Liver (tissue), 9 donors: ENCODE results near the gene LAMC3. TPM values are rescaled to one million over a fixed set of nuclear protein-coding genes. Genes with fewer than 3 reads are reported as not detected.

ENCODE experiments used
- DNase-seq: peaks from one replicate; pipeline ENCODE4 v3.0.0-alpha.2; 2017; ENCODE audit warnings: low spot score
- H3K27ac ChIP-seq, 2 donors: one replicate each; pipeline ENCODE4 v1.7.0; 2013; ENCODE audit warnings: inconsistent platforms in 2 of 2, low read length in 2 of 2, control low read depth in 1 of 2, low read depth in 1 of 2, mild to moderate bottlenecking in 1 of 2
- H3K27me3 ChIP-seq, 4 donors: one replicate each; pipeline versions ENCODE4 v1.6.1 to v1.7.0; 2013; ENCODE audit warnings: low read length in 3 of 4, inconsistent platforms in 1 of 4, mild to moderate bottlenecking in 1 of 4, moderate library complexity in 1 of 4; ENCODE audit not compliant: control insufficient read depth in 4 of 4, insufficient read depth in 4 of 4
- H3K36me3 ChIP-seq, 4 donors: one replicate each; pipeline versions ENCODE4 v1.6.1 to v1.7.0; 2013; ENCODE audit warnings: low read length in 3 of 4, mild to moderate bottlenecking in 3 of 4, low read depth in 1 of 4, moderate library complexity in 1 of 4; ENCODE audit not compliant: control insufficient read depth in 4 of 4, insufficient read depth in 3 of 4
- H3K4me1 ChIP-seq, 4 donors: one replicate each; pipeline versions ENCODE4 v1.6.1 to v1.7.0; 2013; ENCODE audit warnings: low read length in 3 of 4, mild to moderate bottlenecking in 3 of 4, moderate library complexity in 1 of 4; ENCODE audit not compliant: control insufficient read depth in 4 of 4, insufficient read depth in 4 of 4
- H3K4me3 ChIP-seq, 3 donors: one replicate each; pipeline versions ENCODE4 v1.6.1 to v1.7.0; 2013; ENCODE audit warnings: low read length in 3 of 3, control low read depth in 1 of 3, low read depth in 1 of 3, mild to moderate bottlenecking in 1 of 3
- H3K9ac ChIP-seq, 2 donors: one replicate each; pipeline ENCODE4 v1.7.0; 2013; ENCODE audit warnings: low read length in 2 of 2, mild to moderate bottlenecking in 2 of 2, moderate library complexity in 2 of 2, control low read depth in 1 of 2, low read depth in 1 of 2
- H3K9me3 ChIP-seq, 4 donors: one replicate each; pipeline versions ENCODE4 v1.6.1 to v1.7.0; 2013; ENCODE audit warnings: low read length in 3 of 4; ENCODE audit not compliant: control insufficient read depth in 4 of 4
- ATF3 ChIP-seq: IDR thresholded peaks from 2 replicates; pipeline ENCODE4 v1.6.1; 2016; ENCODE audit warnings: antibody characterized with exemption
- CTCF ChIP-seq: fragments of 150-350 bp; IDR thresholded peaks from 2 replicates; pipeline ENCODE4 v1.5.1; 2017; ENCODE audit warnings: improper control_type of control experiment, low read depth, low read length; ENCODE audit not compliant: missing input control
- EGR1 ChIP-seq, 2 donors: IDR thresholded peaks; 2 replicates each; pipeline ENCODE4 v1.6.1; 2016 to 2018; ENCODE audit warnings: antibody characterized with exemption in 2 of 2, low read depth in 2 of 2
- FOXA1 ChIP-seq: IDR thresholded peaks from 2 replicates; pipeline ENCODE4 v1.6.1; 2016; ENCODE audit warnings: antibody characterized with exemption
- FOXA2 ChIP-seq: IDR thresholded peaks from 2 replicates; pipeline ENCODE4 v1.6.1; 2016; ENCODE audit warnings: antibody characterized with exemption
- GABPA ChIP-seq, 2 donors: IDR thresholded peaks in 1 of 2; conservative IDR thresholded peaks in 1 of 2; 2 replicates each; pipeline ENCODE4 v1.6.1; 2016; ENCODE audit warnings: antibody characterized with exemption in 2 of 2, mild to moderate bottlenecking in 1 of 2, moderate library complexity in 1 of 2
- HNF4A ChIP-seq, 2 donors: conservative IDR thresholded peaks; 2 replicates each; pipeline ENCODE4 v1.6.1; 2016; ENCODE audit warnings: antibody characterized with exemption in 2 of 2, mild to moderate bottlenecking in 2 of 2
- HNF4G ChIP-seq: IDR thresholded peaks from 2 replicates; pipeline ENCODE4 v1.6.1; 2016; ENCODE audit warnings: antibody characterized with exemption
- JUND ChIP-seq, 2 donors: IDR thresholded peaks; 2 replicates each; pipeline ENCODE4 v1.6.1; 2016; ENCODE audit warnings: antibody characterized with exemption in 2 of 2
- MAX ChIP-seq: IDR thresholded peaks from 2 replicates; pipeline ENCODE4 v1.6.1; 2016; ENCODE audit warnings: antibody characterized with exemption
- NR2F2 ChIP-seq: IDR thresholded peaks from 2 replicates; pipeline ENCODE4 v1.6.1; 2016; ENCODE audit warnings: antibody characterized with exemption
- RXRA ChIP-seq, 2 donors: IDR thresholded peaks; 2 replicates each; pipeline ENCODE4 v1.6.1; 2017 to 2018; ENCODE audit warnings: antibody characterized with exemption in 2 of 2, mild to moderate bottlenecking in 1 of 2
- SP1 ChIP-seq: IDR thresholded peaks from 2 replicates; pipeline ENCODE4 v1.6.1; 2018; ENCODE audit warnings: antibody characterized with exemption, mild to moderate bottlenecking
- TAF1 ChIP-seq: conservative IDR thresholded peaks from 2 replicates; pipeline ENCODE4 v1.6.1; 2016; ENCODE audit warnings: antibody characterized with exemption, mild to moderate bottlenecking
- YY1 ChIP-seq: IDR thresholded peaks from 2 replicates; pipeline ENCODE4 v1.6.1; 2016; ENCODE audit warnings: antibody characterized with exemption, mild to moderate bottlenecking
- ZBTB33 ChIP-seq: IDR thresholded peaks from 2 replicates; pipeline ENCODE4 v1.6.1; 2016; ENCODE audit warnings: antibody characterized with exemption
- WGBS: extraction: QIAGEN DNeasy Blood & Tissue Kit; methylation state at CpG from one replicate; pipeline ENCODE4 v1.1.7; 2013; 5-methylcytosine and 5-hydroxymethylcytosine counted together
- polyA plus RNA-seq, 2 donors: library from polyadenylated mRNA; stranded (reverse) in 1 of 2; unstranded in 1 of 2; fragments of 200-250 nt in 1 of 2; fragments of >200 nt in 1 of 2; fragmentation: Nextera tagmentation in 1 of 2; extraction: Ambion mirVana in 1 of 2; gene quantifications; one replicate each; pipeline versions ENCODE4 v1.2.1 to v1.2.3, GENCODE V29; 2013 to 2015
- total RNA-seq, 2 donors: library from RNA; depleted of rRNA; stranded (reverse); fragments of >200 nt; gene quantifications; one replicate each; pipeline ENCODE4 v1.2.3, GENCODE V29; 2014
- TF ChIP-seq, protein P1 (sequence below): IDR thresholded peaks from 2 replicates; pipeline ENCODE4 v1.6.1; 2016; ENCODE audit warnings: antibody characterized with exemption, mild to moderate bottlenecking
- donor health status: healthy.
- donor health status: healthy.
- donor health status: healthy.
- donor health status: healthy.
- donor health status: healthy.

The LAMC3 gene
- total and polyA plus RNA-seq, 4 donors, result 1.4 to 5.9 (median 2.9) TPM

DNA sequence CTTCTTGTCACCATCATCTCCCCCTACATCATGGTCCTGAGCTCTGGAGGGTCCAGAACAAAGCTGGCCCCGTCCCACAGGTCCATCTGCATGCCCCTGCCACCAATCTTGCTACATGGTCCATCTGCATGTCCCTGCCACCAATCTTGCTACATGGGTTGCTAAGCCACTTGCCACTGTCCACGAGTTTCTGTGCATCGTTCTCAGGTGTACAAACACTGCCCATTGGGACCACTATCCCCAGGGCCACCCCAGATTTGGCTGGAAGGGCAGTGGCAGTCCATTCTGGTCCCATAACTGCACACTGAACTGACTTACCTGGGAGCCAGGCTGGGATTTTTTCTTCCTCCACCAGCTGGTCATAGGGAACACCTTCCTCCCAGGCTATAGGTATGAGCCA lies 8.0 kb upstream of the LAMC3 start (continued):
- TF ChIP-seq ZBTB33, result no peak
- TF ChIP-seq, protein P1, sequence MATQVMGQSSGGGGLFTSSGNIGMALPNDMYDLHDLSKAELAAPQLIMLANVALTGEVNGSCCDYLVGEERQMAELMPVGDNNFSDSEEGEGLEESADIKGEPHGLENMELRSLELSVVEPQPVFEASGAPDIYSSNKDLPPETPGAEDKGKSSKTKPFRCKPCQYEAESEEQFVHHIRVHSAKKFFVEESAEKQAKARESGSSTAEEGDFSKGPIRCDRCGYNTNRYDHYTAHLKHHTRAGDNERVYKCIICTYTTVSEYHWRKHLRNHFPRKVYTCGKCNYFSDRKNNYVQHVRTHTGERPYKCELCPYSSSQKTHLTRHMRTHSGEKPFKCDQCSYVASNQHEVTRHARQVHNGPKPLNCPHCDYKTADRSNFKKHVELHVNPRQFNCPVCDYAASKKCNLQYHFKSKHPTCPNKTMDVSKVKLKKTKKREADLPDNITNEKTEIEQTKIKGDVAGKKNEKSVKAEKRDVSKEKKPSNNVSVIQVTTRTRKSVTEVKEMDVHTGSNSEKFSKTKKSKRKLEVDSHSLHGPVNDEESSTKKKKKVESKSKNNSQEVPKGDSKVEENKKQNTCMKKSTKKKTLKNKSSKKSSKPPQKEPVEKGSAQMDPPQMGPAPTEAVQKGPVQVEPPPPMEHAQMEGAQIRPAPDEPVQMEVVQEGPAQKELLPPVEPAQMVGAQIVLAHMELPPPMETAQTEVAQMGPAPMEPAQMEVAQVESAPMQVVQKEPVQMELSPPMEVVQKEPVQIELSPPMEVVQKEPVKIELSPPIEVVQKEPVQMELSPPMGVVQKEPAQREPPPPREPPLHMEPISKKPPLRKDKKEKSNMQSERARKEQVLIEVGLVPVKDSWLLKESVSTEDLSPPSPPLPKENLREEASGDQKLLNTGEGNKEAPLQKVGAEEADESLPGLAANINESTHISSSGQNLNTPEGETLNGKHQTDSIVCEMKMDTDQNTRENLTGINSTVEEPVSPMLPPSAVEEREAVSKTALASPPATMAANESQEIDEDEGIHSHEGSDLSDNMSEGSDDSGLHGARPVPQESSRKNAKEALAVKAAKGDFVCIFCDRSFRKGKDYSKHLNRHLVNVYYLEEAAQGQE, result no peak

DNA sequence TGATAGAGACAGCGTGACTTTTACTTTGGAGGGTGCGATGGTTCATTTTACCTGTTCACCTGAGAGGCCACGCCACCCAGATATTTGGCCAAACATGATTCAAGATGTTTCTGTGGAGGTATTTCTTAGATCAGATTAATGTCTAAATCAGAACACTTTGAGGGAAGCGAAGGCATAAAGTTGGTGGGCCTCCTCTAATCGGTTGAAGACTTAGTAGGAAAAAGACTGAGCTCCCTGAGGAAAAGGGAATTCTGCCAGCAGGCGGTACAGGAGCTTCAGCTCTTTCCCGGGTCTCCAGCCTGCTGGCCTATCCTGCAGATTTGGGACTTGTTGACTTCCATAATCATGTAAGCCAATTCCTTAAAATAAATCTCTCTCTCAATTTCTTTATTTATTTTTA lies 7.0 kb upstream of the LAMC3 start:
- TF ChIP-seq MAX (no peak), TAF1 (no peak), SP1 (no peak), CTCF (no peak), JUND (IDR thresholded peaks at IDR 0.05) (no peak), YY1 (no peak), FOXA1 (no peak), HNF4A (conservative IDR thresholded peaks at IDR 0.05) (no peak), GABPA (IDR thresholded peaks at IDR 0.05 in 1 of 2, conservative IDR thresholded peaks at IDR 0.05 in 1 of 2) (no peak), FOXA2 (no peak), NR2F2 (no peak), ATF3 (no peak), EGR1 (IDR thresholded peaks at IDR 0.05; ENCODE audit: low read depth in 2 of 2) (no peak), RXRA (IDR thresholded peaks at IDR 0.05) (no peak), ZBTB33 (no peak), HNF4G (no peak)
- TF ChIP-seq, protein P1, result no peak
- WGBS, result 88% methylated on average over 7 of the region's 7 CpGs
- Histone ChIP-seq H3K36me3 (no peaks in the 10 kb centered on the region), H3K9me3 (peaks cover 0 to 3% (median 0%) of the 10 kb centered on the region in 4 donors), H3K4me1 (no peaks in the 10 kb centered on the region), H3K27me3 (peaks cover 0 to 7% (median 3%) of the 10 kb centered on the region in 4 donors), H3K27ac (no peak overlapping the region), H3K9ac (no peak overlapping the region), H3K4me3 (no peak overlapping the region)
- DNase-seq, result no peak
